Esophagus squamous epithelium (tissue), 5 donors: ENCODE measurements around the gene CEP170B. TPM values are rescaled to one million over a fixed set of nuclear protein-coding genes. Genes with fewer than 3 reads are reported as not detected.
"Not testable (repeated sequence)": the region's sequence is repeated elsewhere in the genome, so short reads cannot be mapped to it uniquely, and the experiment has no call there.

ENCODE experiments used
- DNase-seq: peaks from one replicate; lab custom pipeline; 2025; lab: John Stamatoyannopoulos, UW
- H3K27ac ChIP-seq, 4 donors: fragments of 200-600 bp; sonication (generic); one replicate each; pipeline ENCODE4 v1.5.1; 2016 to 2019; ENCODE audit warnings: mild to moderate bottlenecking in 1 of 4
- H3K27me3 ChIP-seq, 4 donors: fragments of 200-600 bp; sonication (generic); 1 replicate in 3 of 4; 2 replicates in 1 of 4; pipeline versions ENCODE4 v1.5.1 to v1.6.0; 2017 to 2021; ENCODE audit warnings: antibody characterized with exemption in 1 of 4
- H3K36me3 ChIP-seq, 3 donors: fragments of 200-600 bp; sonication (generic); one replicate each; pipeline ENCODE4 v1.5.1; 2016 to 2019
- H3K4me1 ChIP-seq, 3 donors: fragments of 200-600 bp; sonication (generic); one replicate each; pipeline ENCODE4 v1.5.1; 2017 to 2019
- H3K4me3 ChIP-seq, 4 donors: fragments of 200-600 bp; sonication (generic); 1 replicate in 3 of 4; 2 replicates in 1 of 4; pipeline ENCODE4 v1.5.1; 2016 to 2019; ENCODE audit warnings: mild to moderate bottlenecking in 2 of 4, moderate library complexity in 1 of 4
- H3K9me3 ChIP-seq, 3 donors: fragments of 200-600 bp; sonication (generic); one replicate each; pipeline ENCODE4 v1.5.1; 2016 to 2019
- CTCF ChIP-seq, 6 experiments: fragments of 450-650 bp in 4 of 6; fragments of 200-600 bp in 2 of 6; sonication (generic) in 2 of 6; IDR thresholded peaks; one replicate each; pipeline ENCODE4 v1.5.1; 2016 to 2019; ENCODE audit warnings: antibody characterized with exemption in 6 of 6, mild to moderate bottlenecking in 4 of 6, moderate library complexity in 4 of 6
- POLR2A ChIP-seq, 4 donors: fragments of 450-650 bp; IDR thresholded peaks; one replicate each; pipeline ENCODE4 v1.6.1; 2017; ENCODE audit warnings: antibody characterized with exemption in 4 of 4, mild to moderate bottlenecking in 4 of 4, moderate library complexity in 3 of 4
- WGBS, 2 donors: methylation state at CpG; one replicate each; pipeline ENCODE4 v1.1.5; 2018; 5-methylcytosine and 5-hydroxymethylcytosine counted together
- intact Hi-C: fragments of 100-400 bp; cut with DNase I; formaldehyde crosslinking; loops from one replicate; pipeline ENCODE4 v1.15.0; 2022
- total RNA-seq, 4 donors: library from RNA; depleted of rRNA; stranded (reverse); fragments of >200 nt; gene quantifications; one replicate each; pipeline ENCODE4 v1.1.0, GENCODE V29; 2016
- donor health status: DM: yes; HTN: yes; CAD: no.

The CEP170B gene
- total RNA-seq, 4 donors from 2014 or later: 18.2 to 41.0 (median 30.6) TPM

GRCh38 chr14:104887623-104888488 is 22.8 kb downstream of the CEP170B start:
- no peak for DNase-seq

GRCh38 chr14:104888489-104889374 is 23.7 kb downstream of the CEP170B start:
- 96 to 100% methylated on average over 2 to 4 of the region's 26 CpGs for WGBS, 2 donors
- intact Hi-C loops: no loop called here
- Histone ChIP-seq H3K36me3 (peaks cover 32 to 65% (median 41%) of the 10 kb centered on the region in 3 donors), H3K27me3 (no peaks in the 10 kb centered on the region), H3K4me1 (peaks cover 0 to 1% (median 0%) of the 10 kb centered on the region in 3 donors), H3K27ac (no peak overlapping the region), H3K4me3 (no peak overlapping the region), H3K9me3 (no peaks in the 10 kb centered on the region)
- TF ChIP-seq CTCF (IDR thresholded peaks at IDR 0.05): no peak
- TF ChIP-seq POLR2A (IDR thresholded peaks at IDR 0.05): no peak
- no peak for DNase-seq

More at GRCh38 chr14:104887623-104888488, 22.8 kb downstream of the CEP170B start:
- H3K4me1 ChIP-seq: peaks cover 0 to 3% (median 0%) of the 10 kb centered on the region in 3 donors
- intact Hi-C loops: no loop called here
- TF ChIP-seq CTCF (IDR thresholded peaks at IDR 0.05) (no peak), POLR2A (IDR thresholded peaks at IDR 0.05) (no peak)
- H3K4me3 ChIP-seq: no peak overlapping the region
- no peaks in the 10 kb centered on the region for H3K27me3 ChIP-seq
- peaks cover 40 to 65% (median 44%) of the 10 kb centered on the region in 3 donors for H3K36me3 ChIP-seq
- WGBS, 2 donors: no CpG with 5 or more reads among the region's 33 CpGs
- H3K27ac ChIP-seq: no peak overlapping the region
- no peaks in the 10 kb centered on the region for H3K9me3 ChIP-seq

- Histone ChIP-seq H3K4me3 (no peak overlapping the region), H3K4me1 (peaks cover 0 to 7% (median 0%) of the 10 kb centered on the region in 3 donors), H3K9me3 (no peaks in the 10 kb centered on the region), H3K36me3 (peaks cover 26 to 65% (median 35%) of the 10 kb centered on the region in 3 donors), H3K27ac (no peak overlapping the region), H3K27me3 (no peaks in the 10 kb centered on the region)
- DNase-seq: no peak
- intact Hi-C loops: no loop called here
- WGBS, 2 donors: 93 to 95% methylated on average over 10 to 18 of the region's 23 CpGs
- TF ChIP-seq POLR2A (IDR thresholded peaks at IDR 0.05) (no peak), CTCF (IDR thresholded peaks at IDR 0.05) (no peak)
Measured at GRCh38 chr14:104889375-104889757, 24.3 kb downstream of the CEP170B start.

GRCh38 chr14:104890292-104890691 is 25.2 kb downstream of the CEP170B start:
- H3K27ac ChIP-seq, H3K27me3 ChIP-seq, H3K9me3 ChIP-seq, H3K4me3 ChIP-seq, DNase-seq, intact Hi-C loops: not testable (repeated sequence)
- H3K4me1 ChIP-seq: peaks cover 0 to 17% (median 0%) of the 10 kb centered on the region in 3 donors
- H3K36me3 ChIP-seq: peaks cover 23 to 67% (median 33%) of the 10 kb centered on the region in 3 donors

- intact Hi-C loops: no loop called here
- H3K27ac ChIP-seq: no peak overlapping the region
- DNase-seq: no peak
- H3K36me3 ChIP-seq: peaks cover 17 to 62% (median 24%) of the 10 kb centered on the region in 3 donors
- H3K4me1 ChIP-seq: peaks cover 0 to 25% (median 0%) of the 10 kb centered on the region in 3 donors
- TF ChIP-seq CTCF (IDR thresholded peaks at IDR 0.05) (no peak), POLR2A (IDR thresholded peaks at IDR 0.05) (no peak)
- no peak overlapping the region for H3K4me3 ChIP-seq
- 93 to 95% methylated on average over 4 of the region's 4 CpGs for WGBS, 2 donors
- no peaks in the 10 kb centered on the region for H3K27me3 ChIP-seq
- H3K9me3 ChIP-seq: no peaks in the 10 kb centered on the region
Measured at GRCh38 chr14:104891121-104891551, 26.1 kb downstream of the CEP170B start.
